ENCODE measurements around the gene TRIM21. TPM values are rescaled to one million over a fixed set of nuclear protein-coding genes. Genes with fewer than 3 reads are reported as not detected.
"Not testable (repeated sequence)": the region's sequence is repeated elsewhere in the genome, so short reads cannot be mapped to it uniquely, and the experiment has no call there.

The TRIM21 gene
- total RNA-seq = 7.1 TPM

GRCh38 chr11:4393209-4393857 is at the start of gene TRIM21:
TSS of gene TRIM21 (minus strand) at chr11:4393702. CDS start at chr11:4390409, 3,293 bp downstream.
- peak; percentile 99 for ATAC-seq

DNA sequence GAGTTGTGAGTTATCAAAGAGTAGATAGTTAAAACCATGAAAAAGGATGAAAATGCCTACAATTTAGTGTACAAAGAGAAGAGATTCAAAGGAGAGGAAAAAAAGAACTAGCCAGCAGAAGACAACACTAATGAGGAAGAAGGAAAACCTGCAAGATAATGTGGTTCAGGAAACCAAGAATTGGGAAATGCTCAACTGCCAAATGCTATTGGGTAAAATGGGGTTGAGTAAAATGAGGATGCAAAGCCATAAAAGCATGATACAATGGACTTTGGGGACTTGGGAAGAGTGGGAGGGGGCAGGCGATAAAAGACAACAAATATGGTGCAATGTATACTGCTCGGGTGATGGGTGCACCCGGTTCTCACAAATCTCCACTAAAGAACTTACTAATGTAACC is 48.0 kb upstream of the TRIM21 start:
- no peak for ATAC-seq

- no peak for ATAC-seq
Observed at GRCh38 chr11:4436411-4436810, 42.9 kb upstream of the TRIM21 start.

- no peak for ATAC-seq
Observed at GRCh38 chr11:4433856-4434255, 40.4 kb upstream of the TRIM21 start.

DNA sequence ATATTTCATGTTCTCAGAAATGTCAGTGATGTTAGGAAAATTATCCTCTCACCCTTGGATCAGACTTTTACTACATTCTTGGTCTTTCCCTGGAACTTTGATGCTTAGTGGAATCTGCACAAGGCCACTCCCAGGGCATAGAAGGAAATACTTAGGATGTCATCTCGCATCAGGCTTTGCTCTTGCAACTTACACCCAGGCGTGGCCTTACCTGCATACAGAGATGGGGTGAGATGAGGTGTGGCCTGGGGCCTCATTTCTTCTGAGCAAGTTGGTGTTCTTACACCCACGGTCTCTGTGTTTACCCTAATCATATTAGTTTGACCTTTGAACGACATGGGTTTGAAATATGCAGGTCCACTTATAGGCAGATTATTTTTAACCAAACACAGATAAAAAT is 36.5 kb upstream of the TRIM21 start:
- ATAC-seq = no peak

DNA sequence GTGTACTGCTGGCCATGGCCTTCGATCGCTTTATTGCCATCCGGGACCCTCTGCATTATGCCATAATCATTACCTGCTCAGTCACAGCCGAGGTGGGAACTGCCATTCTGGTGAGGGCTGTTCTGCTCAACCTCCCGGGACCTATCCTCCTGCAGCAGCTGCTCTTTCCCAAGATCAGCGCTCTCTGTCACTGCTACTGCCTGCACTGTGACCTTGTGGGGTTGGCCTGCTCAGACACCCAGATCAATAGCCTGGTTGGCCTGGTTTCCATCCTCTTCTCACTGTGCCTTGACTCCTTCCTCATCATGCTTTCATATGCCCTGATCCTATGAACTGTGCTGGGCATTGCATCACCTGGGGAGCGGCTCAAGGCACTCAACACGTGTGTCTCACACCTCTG is 24.9 kb upstream of the TRIM21 start:
- no peak for ATAC-seq

GRCh38 chr11:4416816-4417215 is 23.3 kb upstream of the TRIM21 start:
- ATAC-seq = no peak

GRCh38 chr11:4416306-4416705 is 22.8 kb upstream of the TRIM21 start:
- ATAC-seq = no peak

- not testable (repeated sequence) for ATAC-seq
Observed at GRCh38 chr11:4406206-4406605, 12.7 kb upstream of the TRIM21 start.

DNA sequence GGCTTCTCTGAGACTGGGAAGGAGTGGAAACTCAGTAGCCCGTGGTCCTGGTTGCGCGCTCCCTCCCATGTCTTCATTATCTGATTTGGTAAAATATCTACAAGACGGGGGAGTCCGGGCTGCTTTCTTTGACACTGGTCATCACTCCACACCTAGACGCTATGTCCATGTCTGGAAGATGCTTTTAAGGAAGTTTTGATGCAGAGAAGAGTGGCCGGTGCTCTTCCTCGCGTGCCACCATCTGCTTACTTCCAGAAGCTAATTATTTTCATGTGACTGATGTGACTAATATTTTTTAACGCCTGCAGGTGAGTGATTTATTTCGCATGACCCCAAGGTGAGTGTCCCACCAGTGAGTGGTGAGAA is 339 bp upstream of the TRIM21 start:
- no peak for ATAC-seq

- no peak for ATAC-seq
Observed at GRCh38 chr11:4388221-4388620, 5.3 kb downstream of the TRIM21 start.

- no peak for ATAC-seq
Observed at GRCh38 chr11:4385978-4386740, 7.3 kb downstream of the TRIM21 start.

DNA sequence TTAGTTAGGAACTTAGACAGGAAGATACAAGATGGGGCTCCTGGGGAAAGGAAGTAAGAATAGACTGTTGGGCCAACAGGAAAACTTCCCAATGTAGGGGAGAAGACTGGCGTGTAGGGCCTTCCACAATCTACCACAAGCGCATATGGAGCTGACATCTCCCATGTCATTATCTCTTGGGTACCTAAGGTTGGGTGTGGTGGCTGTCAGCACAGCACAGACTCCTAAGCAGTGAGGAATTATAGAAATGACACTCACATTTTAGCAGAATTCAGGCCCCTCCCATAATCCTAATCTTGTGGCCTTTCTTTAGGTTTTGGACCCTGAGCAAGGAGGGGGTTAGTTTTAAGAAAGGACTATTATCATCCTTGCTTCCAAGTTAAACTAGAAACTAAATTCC is 11.6 kb downstream of the TRIM21 start:
- ATAC-seq = no peak

DNA sequence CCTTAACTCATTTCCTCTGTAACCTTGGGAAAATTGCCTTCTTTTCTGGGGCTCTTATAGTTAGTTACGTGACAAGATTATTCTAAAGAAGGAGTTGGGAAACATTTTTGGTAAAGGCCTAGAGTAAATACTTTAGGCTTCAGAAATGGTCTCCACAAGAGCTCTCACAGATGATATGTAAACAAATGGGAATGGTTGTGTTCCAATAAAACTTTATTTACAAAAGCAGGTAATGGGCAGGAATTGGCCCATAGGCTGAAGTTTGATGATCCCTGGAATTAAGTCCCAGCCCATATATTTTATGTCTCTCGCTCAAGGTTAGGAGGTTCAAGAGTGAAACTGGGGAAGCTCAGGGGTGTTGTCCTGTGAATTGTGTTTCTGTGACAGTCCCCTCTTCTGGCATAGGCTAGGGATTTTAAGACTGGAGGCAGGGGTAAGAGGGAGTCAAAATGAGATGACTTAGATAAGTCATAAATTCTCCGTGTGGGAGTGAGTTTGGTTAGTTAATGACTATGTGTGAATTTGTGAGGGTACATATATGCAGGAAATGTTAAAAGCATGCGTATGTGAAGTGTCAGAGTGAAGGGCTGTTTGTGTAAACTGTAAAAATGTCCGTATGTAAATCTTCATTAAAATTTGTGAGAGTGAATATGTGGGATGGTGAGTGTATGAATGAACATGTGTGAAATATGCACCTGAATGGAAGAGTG is 17.9 kb downstream of the TRIM21 start:
- ATAC-seq = no peak

DNA sequence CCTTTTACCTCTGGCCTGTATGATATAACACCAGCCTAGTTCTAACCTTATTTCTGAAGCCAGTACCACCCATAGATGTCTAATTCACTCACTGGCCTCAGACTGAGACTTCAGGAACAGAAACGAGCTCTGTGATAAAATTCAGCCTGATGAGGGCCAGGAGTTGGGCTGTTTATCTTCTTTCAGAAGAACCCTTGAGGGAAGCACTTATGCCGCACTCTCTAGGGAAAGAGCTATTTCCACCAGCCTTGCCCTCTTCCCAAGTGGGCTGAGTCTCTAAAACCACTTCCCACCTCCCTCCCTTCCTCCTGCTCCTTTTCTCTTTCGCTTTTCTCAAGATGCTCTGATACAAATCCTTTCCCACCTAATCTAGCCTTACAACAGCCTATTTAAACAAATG is 23.3 kb downstream of the TRIM21 start:
- ATAC-seq = no peak

DNA sequence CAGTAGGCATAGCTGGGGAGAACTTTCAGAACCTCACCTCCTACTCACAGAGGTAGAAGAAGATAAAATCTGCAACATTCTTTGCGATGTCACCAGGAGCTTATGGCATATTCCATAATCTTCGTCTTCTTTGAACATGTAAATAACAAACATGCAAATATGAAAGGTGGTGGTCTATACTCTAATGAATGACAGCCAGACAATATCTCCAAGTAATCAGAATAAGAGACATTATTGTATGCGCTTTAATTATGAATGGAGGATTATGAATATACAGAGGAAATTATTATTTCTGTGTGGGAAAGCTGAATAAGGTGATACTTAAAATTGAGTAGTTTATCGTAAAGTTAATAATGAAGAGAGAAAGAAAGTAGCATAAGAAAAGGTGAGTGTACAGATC is 25.2 kb downstream of the TRIM21 start, which contains the start of gene OR52B4:
TSS of gene OR52B4 (minus strand) at position 101 of the 400 bp plus-strand sequence. CDS start at position 10, 91 bp downstream.
- no peak for ATAC-seq

DNA sequence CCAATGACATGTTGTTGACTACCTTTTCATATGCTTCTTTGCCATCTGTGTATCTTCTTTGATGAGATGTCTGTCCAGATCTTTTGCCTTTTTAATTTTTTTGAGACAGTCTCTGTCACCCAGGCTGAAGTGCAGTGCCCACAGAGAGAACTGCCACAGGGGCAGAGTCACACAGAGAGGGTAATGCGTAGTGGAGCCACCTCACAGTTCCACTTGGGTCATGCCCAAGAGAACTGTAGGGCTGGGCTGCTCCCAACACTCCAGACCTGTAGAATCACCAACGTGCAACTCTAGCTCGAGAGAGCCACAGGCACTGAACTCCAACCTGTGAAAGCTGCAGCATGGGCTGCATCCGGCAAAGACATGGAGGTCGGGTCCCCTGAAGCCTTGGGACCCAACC is 45.4 kb downstream of the TRIM21 start:
- not testable (repeated sequence) for ATAC-seq

GRCh38 chr11:4345366-4345765 is 48.1 kb downstream of the TRIM21 start:
- not testable (repeated sequence) for ATAC-seq

Other genes with a start within 250 kb of the TRIM21 start
- not detected for gene OR52B4, start 25.3 kb downstream of the TRIM21 start, total RNA-seq
- not detected for gene OR52K2, start 55.6 kb upstream of the TRIM21 start, total RNA-seq
- not detected for gene OR52K1, start 88.9 kb upstream of the TRIM21 start, total RNA-seq
- not detected for gene OR52M1, start 151.5 kb upstream of the TRIM21 start, total RNA-seq
- gene OR52I2, start 188.0 kb upstream of the TRIM21 start, total RNA-seq = not detected
- not detected for gene OR52I1, start 200.3 kb upstream of the TRIM21 start, total RNA-seq
- 4.7 TPM for gene TRIM68, start 214.5 kb upstream of the TRIM21 start, total RNA-seq
- gene OR51D1, start 243.8 kb upstream of the TRIM21 start, total RNA-seq = not detected